Measurements from ENCODE around the gene MDFIC.

GRCh38 chr7:114939484-114940097, 17.7 kb downstream of the MDFIC start:
- TF ChIP-seq EZH2 (IDR thresholded peaks at IDR 0.05; ENCODE audit: borderline replicate concordance, insufficient read depth, low read depth, low read length, poor library complexity, severe bottlenecking), result no peak
- TF ChIP-seq CTCF (IDR thresholded peaks at IDR 0.05), result peak; percentile 51

Measured in B cell (primary cell).